H9 (cell line): ENCODE measurements around the gene CLDN34. TPM values are rescaled to one million over a fixed set of nuclear protein-coding genes. Genes with fewer than 3 reads are reported as not detected.

ENCODE experiments used
- DNase-seq: peaks from one replicate; pipeline ENCODE4 v3.0.0-alpha.2; 2017
- H2AFZ ChIP-seq: one replicate; pipeline ENCODE4 v1.6.1; 2013; ENCODE audit warnings: mild to moderate bottlenecking, low read length, control low read depth, moderate library complexity
- H2AK5ac ChIP-seq: 2 replicates; pipeline ENCODE4 v1.6.1; 2013; ENCODE audit warnings: low read length, control low read depth, mixed read lengths; ENCODE audit not compliant: insufficient read length
- H2BK120ac ChIP-seq: one replicate; pipeline ENCODE4 v1.6.1; 2013; ENCODE audit warnings: low read depth, mild to moderate bottlenecking, low read length, control low read depth, inconsistent platforms; ENCODE audit not compliant: poor library complexity, severe bottlenecking
- H2BK12ac ChIP-seq: 2 replicates; pipeline ENCODE4 v1.6.1; 2013; ENCODE audit warnings: low read length, control low read depth, mixed read lengths, low read depth; ENCODE audit not compliant: insufficient read length
- H2BK15ac ChIP-seq: 2 replicates; pipeline ENCODE4 v1.6.1; 2013; ENCODE audit warnings: low read depth, low read length, control low read depth
- H2BK20ac ChIP-seq: one replicate; pipeline ENCODE4 v1.6.1; 2013; ENCODE audit warnings: low read depth, mild to moderate bottlenecking, low read length, control low read depth, inconsistent platforms; ENCODE audit not compliant: poor library complexity, severe bottlenecking
- H2BK5ac ChIP-seq: 2 replicates; pipeline ENCODE4 v1.6.1; 2013; ENCODE audit warnings: low read length, control low read depth, mixed read lengths; ENCODE audit not compliant: insufficient read length
- H3K14ac ChIP-seq: 2 replicates; pipeline ENCODE4 v1.6.1; 2013; ENCODE audit warnings: low read length, control low read depth; ENCODE audit not compliant: insufficient read depth
- H3K18ac ChIP-seq: 2 replicates; pipeline ENCODE4 v1.6.1; 2013; ENCODE audit warnings: low read depth, mild to moderate bottlenecking, mixed read lengths, low read length, control low read depth; ENCODE audit not compliant: insufficient read length
- H3K23ac ChIP-seq: 2 replicates; pipeline ENCODE4 v1.6.1; 2013; ENCODE audit warnings: low read length, control low read depth, mixed read lengths, low read depth; ENCODE audit not compliant: insufficient read length
- H3K23me2 ChIP-seq: 2 replicates; pipeline ENCODE4 v1.6.1; 2013; ENCODE audit warnings: low read depth, mild to moderate bottlenecking, mixed read lengths, low read length, control low read depth; ENCODE audit not compliant: insufficient read length, poor library complexity, severe bottlenecking
- H3K27ac ChIP-seq: 2 replicates; pipeline ENCODE4 v1.5.1; 2013; ENCODE audit warnings: low read length, control low read depth, mixed read lengths, low read depth; ENCODE audit not compliant: insufficient read length
- H3K27me3 ChIP-seq: 2 replicates; pipeline ENCODE4 v1.6.1; 2013; ENCODE audit warnings: low read length, control low read depth, inconsistent platforms; ENCODE audit not compliant: insufficient read depth
- H3K4ac ChIP-seq: 2 replicates; pipeline ENCODE4 v1.6.1; 2013; ENCODE audit warnings: low read depth, mild to moderate bottlenecking, control low read depth, inconsistent platforms, low read length, moderate library complexity
- H3K4me1 ChIP-seq: 2 replicates; pipeline ENCODE4 v1.6.1; 2013; ENCODE audit warnings: low read length, control low read depth, inconsistent platforms; ENCODE audit not compliant: insufficient read depth
- H3K4me2 ChIP-seq: 2 replicates; pipeline ENCODE4 v1.6.1; 2013; ENCODE audit warnings: low read length, control low read depth, mixed read lengths; ENCODE audit not compliant: insufficient read length, insufficient read depth
- H3K56ac ChIP-seq: 2 replicates; pipeline ENCODE4 v1.6.1; 2013; ENCODE audit warnings: low read depth, mild to moderate bottlenecking, mixed read lengths, low read length, control low read depth; ENCODE audit not compliant: insufficient read length
- H3K79me1 ChIP-seq: 2 replicates; pipeline ENCODE4 v1.6.1; 2013; ENCODE audit warnings: low read depth, mild to moderate bottlenecking, moderate library complexity, low read length, control low read depth, inconsistent platforms; ENCODE audit not compliant: insufficient read depth, poor library complexity, severe bottlenecking
- H3K79me2 ChIP-seq: 2 replicates; pipeline ENCODE4 v1.6.1; 2013; ENCODE audit warnings: low read length, control low read depth, inconsistent platforms; ENCODE audit not compliant: insufficient read depth
- H3K9ac ChIP-seq: 2 replicates; pipeline ENCODE4 v1.6.1; 2013; ENCODE audit warnings: low read length, control low read depth, mixed read lengths; ENCODE audit not compliant: insufficient read length; ENCODE audit errors: extremely low read depth
- H3K9me3 ChIP-seq: one replicate; pipeline ENCODE4 v1.6.1; 2013; ENCODE audit warnings: low read depth, low read length, inconsistent platforms; ENCODE audit not compliant: control insufficient read depth
- H3T11ph ChIP-seq: one replicate; pipeline ENCODE4 v1.6.1; 2013; ENCODE audit warnings: mild to moderate bottlenecking, low read length, control low read depth, inconsistent platforms
- H4K20me1 ChIP-seq: one replicate; pipeline ENCODE4 v1.6.1; 2013; ENCODE audit not compliant: control insufficient read depth, insufficient read length, insufficient read depth
- H4K5ac ChIP-seq: 2 replicates; pipeline ENCODE4 v1.6.1; 2013; ENCODE audit warnings: low read depth, mild to moderate bottlenecking, mixed read lengths, low read length, control low read depth; ENCODE audit not compliant: insufficient read length
- H4K8ac ChIP-seq: replicated peaks from 2 replicates; pipeline ENCODE4 v1.6.1; 2013; ENCODE audit warnings: low read length, control low read depth, mixed read lengths, low read depth; ENCODE audit not compliant: insufficient read length
- H4K91ac ChIP-seq: 2 replicates; pipeline ENCODE4 v1.6.1; 2013; ENCODE audit warnings: low read depth, mild to moderate bottlenecking, moderate library complexity, mixed read lengths, low read length, control low read depth; ENCODE audit not compliant: insufficient read length
- H3K27ac Mint-ChIP-seq, 3 experiments: 2 replicates in 2 of 3; 3 replicates in 1 of 3; pipeline ENCODE4 v1.8.0; 2020 to 2021; ENCODE audit warnings: mixed read lengths in 3 of 3, mild to moderate bottlenecking in 1 of 3, moderate library complexity in 1 of 3
- H3K27me3 Mint-ChIP-seq: 2 replicates; pipeline ENCODE4 v1.8.0; 2021; ENCODE audit warnings: low read depth, mild to moderate bottlenecking, moderate library complexity, mixed read lengths
- H3K36me3 Mint-ChIP-seq, 3 experiments: 2 replicates in 2 of 3; 3 replicates in 1 of 3; pipeline ENCODE4 v1.8.0; 2020 to 2021; ENCODE audit warnings: low read depth in 3 of 3, mixed read lengths in 3 of 3; ENCODE audit not compliant: insufficient read depth in 1 of 3
- H3K4me1 Mint-ChIP-seq, 2 experiments: 2 replicates each; pipeline ENCODE4 v1.8.0; 2020; ENCODE audit warnings: mixed read lengths in 2 of 2
- H3K4me3 Mint-ChIP-seq, 2 experiments: 2 replicates in 1 of 2; 3 replicates in 1 of 2; pipeline ENCODE4 v1.8.0; 2020 to 2021; ENCODE audit warnings: mild to moderate bottlenecking in 2 of 2, mixed read lengths in 2 of 2, moderate library complexity in 1 of 2
- H3K9me3 Mint-ChIP-seq, 2 experiments: 2 replicates in 1 of 2; 3 replicates in 1 of 2; pipeline ENCODE4 v1.8.0; 2020; ENCODE audit warnings: mild to moderate bottlenecking in 2 of 2, mixed read lengths in 2 of 2, moderate library complexity in 1 of 2
- WGBS: extraction: QIAGEN DNeasy Blood & Tissue Kit; methylation state at CpG from one replicate; pipeline ENCODE4 v1.1.7; 2013; ENCODE audit warnings: missing lambda C conversion rate, low lambda C conversion rate, mixed read lengths; ENCODE audit not compliant: insufficient read length; ENCODE audit errors: extremely low coverage; 5-methylcytosine and 5-hydroxymethylcytosine counted together
- total RNA-seq: library from RNA; stranded (reverse); gene quantifications from 2 replicates; pipeline ENCODE4 v1.2.1, GENCODE V29; 2021
- TF ChIP-seq, protein P1 (sequence below): fragments of 200-600 bp; sonication (generic); conservative IDR thresholded peaks from 3 replicates; pipeline ENCODE4 v1.8.0; 2021; ENCODE audit warnings: antibody characterized with exemption, mild to moderate bottlenecking

CLDN34 gene
- total RNA-seq, 1 experiment from 2014 or later = 0.39 TPM

DNA sequence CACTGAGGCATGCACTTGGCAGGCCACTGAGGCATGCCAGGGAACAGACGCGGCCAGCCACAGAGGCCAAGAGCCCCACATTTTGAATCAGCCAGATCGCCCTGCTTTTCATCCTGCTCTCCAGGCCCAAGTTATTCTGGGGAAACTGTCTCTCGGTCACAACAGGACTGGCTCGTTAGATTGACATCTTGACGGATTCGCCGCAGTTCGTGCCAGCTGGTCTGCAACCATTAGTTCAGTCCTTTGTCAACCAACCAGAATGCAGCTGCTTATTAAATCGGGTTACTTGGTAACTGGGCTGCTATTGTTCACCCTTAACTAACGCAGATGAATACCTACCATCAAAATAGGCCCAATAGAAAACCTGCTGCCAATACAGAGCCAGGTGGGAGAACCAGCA is 16.7 kb downstream of the CLDN34 start:
- Histone ChIP-seq H3K23ac (no peak overlapping the region), H4K5ac (no peak overlapping the region), H3K56ac (no peak overlapping the region), H3K9me3 (no peaks in the 10 kb centered on the region), H3K4ac (no peak overlapping the region), H3K23me2 (no peaks in the 10 kb centered on the region), H3K14ac (no peak overlapping the region), H2BK15ac (no peak overlapping the region), H3K9ac (no peak overlapping the region), H2BK5ac (no peak overlapping the region), H3K18ac (no peak overlapping the region), H3K79me2 (no peaks in the 10 kb centered on the region), H4K8ac (no peak overlapping the region), H3K79me1 (no peaks in the 10 kb centered on the region), H2AFZ (no peak overlapping the region), H2BK120ac (no peak overlapping the region), H3K4me1 (peaks cover 7% of the 10 kb centered on the region; the same call in 1 of the 2 replicates), H2BK20ac (no peak overlapping the region), H2BK12ac (no peak overlapping the region), H3K4me2 (no peak overlapping the region), H2AK5ac (no peak overlapping the region), H3K27ac (no peak overlapping the region), H4K20me1 (no peaks in the 10 kb centered on the region), H3K27me3 (no peaks in the 10 kb centered on the region), H3T11ph (no peak overlapping the region), H4K91ac (no peak overlapping the region)
- peaks cover 7 to 21% of the 10 kb centered on the region in 2 experiments for H3K4me1 Mint-ChIP-seq
- no peak overlapping the region for H3K27ac Mint-ChIP-seq
- H3K4me3 Mint-ChIP-seq = no peak overlapping the region
- peaks cover 0 to 17% (median 7%) of the 10 kb centered on the region in 3 experiments; a peak in 6 of 7 replicates for H3K36me3 Mint-ChIP-seq
- DNase-seq = no peak
- WGBS = no CpG with 5 or more reads among the region's 11 CpGs
- no peaks in the 10 kb centered on the region for H3K27me3 Mint-ChIP-seq
- peaks cover 39 to 42% of the 10 kb centered on the region in 2 experiments for H3K9me3 Mint-ChIP-seq
- TF ChIP-seq, protein P1, sequence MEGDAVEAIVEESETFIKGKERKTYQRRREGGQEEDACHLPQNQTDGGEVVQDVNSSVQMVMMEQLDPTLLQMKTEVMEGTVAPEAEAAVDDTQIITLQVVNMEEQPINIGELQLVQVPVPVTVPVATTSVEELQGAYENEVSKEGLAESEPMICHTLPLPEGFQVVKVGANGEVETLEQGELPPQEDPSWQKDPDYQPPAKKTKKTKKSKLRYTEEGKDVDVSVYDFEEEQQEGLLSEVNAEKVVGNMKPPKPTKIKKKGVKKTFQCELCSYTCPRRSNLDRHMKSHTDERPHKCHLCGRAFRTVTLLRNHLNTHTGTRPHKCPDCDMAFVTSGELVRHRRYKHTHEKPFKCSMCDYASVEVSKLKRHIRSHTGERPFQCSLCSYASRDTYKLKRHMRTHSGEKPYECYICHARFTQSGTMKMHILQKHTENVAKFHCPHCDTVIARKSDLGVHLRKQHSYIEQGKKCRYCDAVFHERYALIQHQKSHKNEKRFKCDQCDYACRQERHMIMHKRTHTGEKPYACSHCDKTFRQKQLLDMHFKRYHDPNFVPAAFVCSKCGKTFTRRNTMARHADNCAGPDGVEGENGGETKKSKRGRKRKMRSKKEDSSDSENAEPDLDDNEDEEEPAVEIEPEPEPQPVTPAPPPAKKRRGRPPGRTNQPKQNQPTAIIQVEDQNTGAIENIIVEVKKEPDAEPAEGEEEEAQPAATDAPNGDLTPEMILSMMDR = no peak
